ENCODE results near the gene SHISAL1.

- TF ChIP-seq POLR2A (IDR thresholded peaks at IDR 0.05; ENCODE audit: low read depth, low read length): no peak
- no peak for TF ChIP-seq POLR2AphosphoS5 (IDR thresholded peaks at IDR 0.05; ENCODE audit: low read depth, low read length)
Measured at GRCh38 chr22:44316393-44317122, 3.8 kb upstream of the SHISAL1 start.
